ENCODE data around the gene MAML3. TPM values are rescaled to one million over a fixed set of nuclear protein-coding genes. Genes with fewer than 3 reads are reported as not detected.

Gene MAML3
- total RNA-seq, 1 experiment from 2014 or later = 5.9 TPM

- H3K36me3 ChIP-seq (replicated peaks; ENCODE audit: control insufficient read depth, insufficient read depth, low read length) = no peaks in the 10 kb centered on the region
- no peak for DNase-seq
- H3K4me3 ChIP-seq (ENCODE audit: insufficient read depth, low read depth, low read length) = no peak overlapping the region
- H3K27me3 ChIP-seq (ENCODE audit: control insufficient read depth, insufficient read depth, low read length) = no peaks in the 10 kb centered on the region
Observed at GRCh38 chr4:139782926-139783522, 371.0 kb downstream of the MAML3 start.

GRCh38 chr4:139781066-139781465 lies 372.9 kb downstream of the MAML3 start:
- H3K27me3 ChIP-seq (ENCODE audit: control insufficient read depth, insufficient read depth, low read length) = no peaks in the 10 kb centered on the region
- no peaks in the 10 kb centered on the region for H3K36me3 ChIP-seq (replicated peaks; ENCODE audit: control insufficient read depth, insufficient read depth, low read length)
- H3K4me3 ChIP-seq (ENCODE audit: insufficient read depth, low read depth, low read length) = no peak overlapping the region
- no peak for DNase-seq

- H3K4me3 ChIP-seq (ENCODE audit: insufficient read depth, low read depth, low read length) = no peak overlapping the region
- DNase-seq = no peak
- no peaks in the 10 kb centered on the region for H3K27me3 ChIP-seq (ENCODE audit: control insufficient read depth, insufficient read depth, low read length)
- no peaks in the 10 kb centered on the region for H3K36me3 ChIP-seq (replicated peaks; ENCODE audit: control insufficient read depth, insufficient read depth, low read length)
Observed at GRCh38 chr4:139779691-139780090, 374.3 kb downstream of the MAML3 start.

GRCh38 chr4:139777757-139778156 lies 376.2 kb downstream of the MAML3 start:
- H3K27me3 ChIP-seq (ENCODE audit: control insufficient read depth, insufficient read depth, low read length) = no peaks in the 10 kb centered on the region
- H3K36me3 ChIP-seq (replicated peaks; ENCODE audit: control insufficient read depth, insufficient read depth, low read length) = no peaks in the 10 kb centered on the region

GRCh38 chr4:139776235-139776634 lies 377.7 kb downstream of the MAML3 start:
- no peak overlapping the region for H3K4me3 ChIP-seq (ENCODE audit: insufficient read depth, low read depth, low read length)

More at GRCh38 chr4:139777757-139778156, 376.2 kb downstream of the MAML3 start:
- DNase-seq = no peak
- no peak overlapping the region for H3K4me3 ChIP-seq (ENCODE audit: insufficient read depth, low read depth, low read length)

GRCh38 chr4:139774759-139775487 lies 379.1 kb downstream of the MAML3 start:
- peak; percentile 61 for DNase-seq

More at GRCh38 chr4:139776235-139776634, 377.7 kb downstream of the MAML3 start:
- DNase-seq = no peak
- Histone ChIP-seq H3K27me3 (ENCODE audit: control insufficient read depth, insufficient read depth, low read length) (no peaks in the 10 kb centered on the region), H3K36me3 (replicated peaks; ENCODE audit: control insufficient read depth, insufficient read depth, low read length) (no peaks in the 10 kb centered on the region)

GRCh38 chr4:139773560-139774318 lies 380.2 kb downstream of the MAML3 start:
- DNase-seq = no peak
- no peak overlapping the region for H3K4me3 ChIP-seq (ENCODE audit: insufficient read depth, low read depth, low read length)
- no peaks in the 10 kb centered on the region for H3K27me3 ChIP-seq (ENCODE audit: control insufficient read depth, insufficient read depth, low read length)
- no peaks in the 10 kb centered on the region for H3K36me3 ChIP-seq (replicated peaks; ENCODE audit: control insufficient read depth, insufficient read depth, low read length)

More at GRCh38 chr4:139774759-139775487, 379.1 kb downstream of the MAML3 start:
- Histone ChIP-seq H3K4me3 (ENCODE audit: insufficient read depth, low read depth, low read length) (no peak overlapping the region), H3K36me3 (replicated peaks; ENCODE audit: control insufficient read depth, insufficient read depth, low read length) (no peaks in the 10 kb centered on the region), H3K27me3 (ENCODE audit: control insufficient read depth, insufficient read depth, low read length) (no peaks in the 10 kb centered on the region)

- Histone ChIP-seq H3K4me3 (ENCODE audit: insufficient read depth, low read depth, low read length) (no peak overlapping the region), H3K27me3 (ENCODE audit: control insufficient read depth, insufficient read depth, low read length) (no peaks in the 10 kb centered on the region), H3K36me3 (replicated peaks; ENCODE audit: control insufficient read depth, insufficient read depth, low read length) (no peaks in the 10 kb centered on the region)
- DNase-seq = no peak
Observed at GRCh38 chr4:139770361-139770760, 383.6 kb downstream of the MAML3 start.

GRCh38 chr4:139769364-139769763 lies 384.6 kb downstream of the MAML3 start:
- Histone ChIP-seq H3K4me3 (ENCODE audit: insufficient read depth, low read depth, low read length) (no peak overlapping the region), H3K27me3 (ENCODE audit: control insufficient read depth, insufficient read depth, low read length) (no peaks in the 10 kb centered on the region), H3K36me3 (replicated peaks; ENCODE audit: control insufficient read depth, insufficient read depth, low read length) (no peaks in the 10 kb centered on the region)
- no peak for DNase-seq

GRCh38 chr4:139768896-139769295 lies 385.1 kb downstream of the MAML3 start:
- peak; percentile 70 for DNase-seq
- Histone ChIP-seq H3K27me3 (ENCODE audit: control insufficient read depth, insufficient read depth, low read length) (no peaks in the 10 kb centered on the region), H3K4me3 (ENCODE audit: insufficient read depth, low read depth, low read length) (no peak overlapping the region), H3K36me3 (replicated peaks; ENCODE audit: control insufficient read depth, insufficient read depth, low read length) (no peaks in the 10 kb centered on the region)

GRCh38 chr4:139768366-139768765 lies 385.6 kb downstream of the MAML3 start:
- Histone ChIP-seq H3K36me3 (replicated peaks; ENCODE audit: control insufficient read depth, insufficient read depth, low read length) (no peaks in the 10 kb centered on the region), H3K27me3 (ENCODE audit: control insufficient read depth, insufficient read depth, low read length) (no peaks in the 10 kb centered on the region)
- DNase-seq = no peak

GRCh38 chr4:139767585-139767984 lies 386.4 kb downstream of the MAML3 start:
- no peak for DNase-seq

More at GRCh38 chr4:139768366-139768765, 385.6 kb downstream of the MAML3 start:
- H3K4me3 ChIP-seq (ENCODE audit: insufficient read depth, low read depth, low read length) = no peak overlapping the region

GRCh38 chr4:139767168-139767567 lies 386.8 kb downstream of the MAML3 start:
- no peaks in the 10 kb centered on the region for H3K27me3 ChIP-seq (ENCODE audit: control insufficient read depth, insufficient read depth, low read length)
- no peak for DNase-seq
- no peak overlapping the region for H3K4me3 ChIP-seq (ENCODE audit: insufficient read depth, low read depth, low read length)
- no peaks in the 10 kb centered on the region for H3K36me3 ChIP-seq (replicated peaks; ENCODE audit: control insufficient read depth, insufficient read depth, low read length)

More at GRCh38 chr4:139767585-139767984, 386.4 kb downstream of the MAML3 start:
- no peaks in the 10 kb centered on the region for H3K36me3 ChIP-seq (replicated peaks; ENCODE audit: control insufficient read depth, insufficient read depth, low read length)
- no peak overlapping the region for H3K4me3 ChIP-seq (ENCODE audit: insufficient read depth, low read depth, low read length)
- no peaks in the 10 kb centered on the region for H3K27me3 ChIP-seq (ENCODE audit: control insufficient read depth, insufficient read depth, low read length)

- no peak overlapping the region for H3K4me3 ChIP-seq (ENCODE audit: insufficient read depth, low read depth, low read length)
- H3K27me3 ChIP-seq (ENCODE audit: control insufficient read depth, insufficient read depth, low read length) = no peaks in the 10 kb centered on the region
- DNase-seq = no peak
- H3K36me3 ChIP-seq (replicated peaks; ENCODE audit: control insufficient read depth, insufficient read depth, low read length) = no peaks in the 10 kb centered on the region
Observed at GRCh38 chr4:139764686-139765310, 389.2 kb downstream of the MAML3 start.

All from H7 (cell line).